Pulmonary artery endothelial cell (primary cell): ENCODE results near the gene KCP. TPM values are rescaled to one million over a fixed set of nuclear protein-coding genes. Genes with fewer than 3 reads are reported as not detected.

ENCODE experiments used
- DNase-seq: peaks from one replicate; pipeline ENCODE4 v3.0.0-alpha.2; 2011; ENCODE audit warnings: low read depth, low spot score
- total RNA-seq: library from RNA; depleted of rRNA; stranded (reverse); fragments of >200 nt; gene quantifications from 2 replicates; pipeline ENCODE4 v1.2.3, GENCODE V29; 2014

KCP gene
- total RNA-seq, 1 donor from 2014 or later, result not detected

DNA sequence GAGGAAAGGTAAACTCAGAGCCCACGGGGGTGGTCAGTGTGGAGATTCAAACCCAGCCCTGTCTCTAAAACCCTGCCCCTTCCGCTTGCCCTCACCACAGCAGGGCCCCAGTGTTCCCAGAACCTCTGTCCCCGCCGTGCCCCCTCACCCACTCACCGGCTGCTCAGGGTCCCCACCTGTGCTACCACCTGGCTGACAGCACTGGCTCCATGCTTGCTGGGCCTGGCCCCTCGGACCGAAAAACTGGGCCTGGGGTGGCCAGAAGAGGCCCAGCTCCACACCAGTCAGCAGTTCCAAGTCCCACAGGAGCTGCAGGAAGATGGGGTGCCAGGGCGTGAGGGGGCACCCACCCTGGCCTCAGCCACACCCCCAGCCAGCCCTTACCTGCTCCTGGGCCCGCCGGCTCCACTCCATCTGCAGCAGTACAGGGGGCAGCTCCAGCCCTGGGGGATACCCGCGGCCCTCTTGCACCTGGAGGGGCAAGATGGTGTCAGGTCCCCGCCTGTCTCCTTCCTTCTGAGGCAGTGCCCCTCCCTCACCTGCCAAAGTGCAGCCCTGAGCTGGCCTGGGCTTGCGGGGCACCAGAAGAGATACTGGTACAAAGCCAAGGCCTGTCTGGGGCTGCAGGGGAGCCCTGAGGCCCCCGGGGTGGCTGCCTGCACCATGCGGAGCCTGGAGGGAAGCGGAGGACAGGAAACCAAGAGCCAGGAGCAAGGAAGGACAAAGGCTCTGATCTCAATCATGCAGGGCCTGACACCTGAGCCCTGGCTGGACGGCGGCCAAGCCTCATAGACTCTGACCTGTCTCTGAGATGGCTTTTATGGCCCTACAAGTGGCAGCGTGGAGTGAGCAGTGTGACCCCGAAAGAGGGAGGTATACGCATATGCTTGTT, 36.1 kb downstream of the KCP start:
- DNase-seq, result no peak

DNA sequence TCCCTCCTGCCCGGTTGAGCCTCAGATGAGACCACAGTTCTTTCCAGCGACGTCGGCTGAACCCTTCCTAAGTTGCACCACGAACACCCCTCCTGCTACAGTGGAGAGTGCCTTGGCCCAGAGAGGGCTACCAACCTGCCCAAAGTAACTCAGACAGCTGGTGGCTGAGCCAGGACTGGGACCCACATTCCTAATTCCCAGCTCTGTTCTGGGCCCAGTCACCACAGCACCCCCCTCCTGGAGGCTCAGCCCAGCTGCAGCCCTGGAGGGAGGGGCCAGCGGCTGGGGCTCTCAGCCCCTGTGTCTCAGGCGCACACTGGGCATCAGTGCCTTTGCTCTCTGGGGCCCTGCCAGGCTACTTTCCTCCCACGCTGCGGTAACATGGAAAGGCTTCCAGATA, 37.3 kb downstream of the KCP start:
- no peak for DNase-seq

DNA sequence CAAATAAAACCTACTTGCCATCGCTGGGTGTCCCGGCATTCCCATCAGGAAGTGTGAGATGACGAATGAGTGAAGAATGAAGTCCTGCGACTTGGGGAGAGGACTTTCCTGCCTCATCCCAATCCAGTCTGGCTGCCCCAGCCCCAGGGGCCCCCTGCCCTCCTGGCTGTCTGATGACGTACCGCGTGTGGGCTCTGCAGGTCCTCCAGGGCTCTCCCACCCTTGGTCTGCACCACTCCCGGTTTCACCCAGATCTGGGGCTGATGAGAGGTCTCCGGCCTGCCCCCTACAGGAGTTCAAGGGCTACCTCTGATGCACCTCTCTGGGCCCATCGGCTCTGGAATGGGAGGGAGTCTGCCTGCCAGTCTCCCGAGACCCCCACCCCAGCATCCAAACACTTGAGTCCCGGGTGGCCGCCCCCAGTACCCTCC, 38.1 kb downstream of the KCP start:
- DNase-seq, result no peak

DNA sequence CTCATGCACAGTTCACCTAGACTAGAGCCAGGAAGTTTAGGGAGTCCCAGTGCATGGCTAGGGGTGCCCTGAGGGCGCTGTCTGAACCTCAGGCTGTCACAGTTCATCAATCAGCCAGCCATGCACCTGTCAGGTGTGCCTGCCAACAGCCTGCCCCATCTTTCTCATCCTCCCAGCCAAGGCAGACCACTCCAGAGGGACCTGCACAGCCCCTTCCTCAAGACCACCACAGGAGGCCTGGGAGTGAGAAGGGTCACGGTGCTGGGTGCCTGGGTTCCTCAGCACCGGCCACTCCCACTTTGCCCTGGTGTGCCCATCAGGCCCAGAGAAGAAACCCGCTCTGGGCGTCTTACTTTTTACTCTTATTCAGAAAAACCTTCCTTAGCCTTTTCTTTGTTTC, 39.5 kb downstream of the KCP start:
- no peak for DNase-seq

DNA sequence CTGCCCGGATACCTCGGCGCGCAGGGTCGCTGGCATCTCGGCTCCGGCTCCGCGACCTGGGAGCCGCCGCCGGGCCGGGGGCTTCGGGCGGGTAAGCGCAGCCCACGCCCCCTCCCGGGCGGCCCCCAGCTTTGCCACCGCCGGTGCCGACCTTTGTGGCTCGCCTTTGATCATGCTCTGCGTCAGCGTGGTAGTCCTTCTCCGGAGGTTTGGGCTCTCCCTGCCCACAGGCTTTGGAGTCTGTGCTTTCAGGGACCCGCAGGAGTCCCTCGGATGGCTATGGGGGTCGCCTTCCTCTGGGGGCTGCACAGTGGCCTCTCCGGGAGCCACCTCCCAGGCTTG, 40.6 kb downstream of the KCP start:
- no peak for DNase-seq

DNA sequence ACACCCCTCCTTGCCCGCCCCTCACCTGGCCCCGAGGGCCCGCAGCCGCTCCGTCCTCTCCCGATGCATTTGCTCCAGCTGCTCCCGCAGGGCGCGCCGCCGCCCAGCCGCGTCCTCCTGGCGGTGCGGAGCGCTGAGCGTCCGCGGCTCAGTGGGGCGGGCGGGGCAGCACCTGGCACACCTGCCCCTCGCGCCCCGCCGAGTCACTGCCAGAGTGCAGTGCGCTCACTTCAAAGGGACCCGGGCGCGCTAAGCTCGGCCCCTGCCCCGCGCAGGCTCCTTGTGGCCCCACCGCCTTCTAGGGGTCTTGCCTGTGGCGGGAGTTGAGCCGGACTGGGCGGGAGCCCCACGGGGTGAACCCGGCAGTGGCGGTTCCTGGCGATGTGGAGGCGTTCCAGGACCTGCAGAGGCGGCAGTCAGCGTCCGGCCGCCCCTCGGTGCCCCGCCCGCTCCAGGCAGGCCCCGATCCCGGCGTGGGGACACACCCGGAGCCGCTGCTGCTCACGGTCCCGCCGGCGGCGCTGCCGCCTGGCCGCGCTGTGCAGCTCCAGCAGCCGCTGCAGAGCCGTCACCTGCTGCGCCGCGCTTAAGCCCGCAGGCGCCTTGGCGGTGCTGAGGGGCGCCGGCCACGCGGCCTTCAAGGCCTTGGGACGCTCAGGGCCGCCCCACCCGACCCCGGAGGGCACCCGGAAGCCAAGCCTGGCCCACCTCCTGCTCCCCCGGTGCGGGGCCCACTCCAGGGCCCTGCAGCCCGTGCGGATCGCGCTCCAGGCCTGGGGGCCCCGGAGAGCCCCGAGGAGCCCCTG, 41.2 kb downstream of the KCP start:
- no peak for DNase-seq

DNA sequence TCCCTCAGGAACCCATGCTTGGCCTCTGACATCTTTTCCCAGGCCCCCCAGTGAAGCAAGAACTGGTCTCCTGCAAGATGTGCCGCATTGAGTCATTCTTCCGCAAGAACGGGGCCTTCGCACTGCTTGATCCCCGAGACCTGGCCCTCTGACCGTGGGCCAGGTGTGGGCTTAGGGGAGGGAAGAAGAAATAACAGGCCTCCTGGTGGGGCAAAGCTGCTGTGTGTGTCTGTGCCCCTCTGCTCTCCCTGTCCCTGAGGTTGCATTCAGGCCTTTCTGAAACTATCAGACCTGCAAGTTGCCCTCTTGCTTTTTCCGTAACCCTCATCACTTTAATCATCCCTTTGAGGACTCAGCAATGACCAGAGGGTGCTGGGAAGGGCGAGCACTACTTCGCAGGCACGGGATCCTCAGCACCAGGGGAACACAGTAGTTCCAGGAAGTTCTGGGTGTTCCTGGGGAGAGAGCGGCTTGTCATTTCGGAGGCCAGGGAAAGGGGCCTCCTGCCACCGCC, 41.8 kb downstream of the KCP start:
- DNase-seq, result no peak

DNA sequence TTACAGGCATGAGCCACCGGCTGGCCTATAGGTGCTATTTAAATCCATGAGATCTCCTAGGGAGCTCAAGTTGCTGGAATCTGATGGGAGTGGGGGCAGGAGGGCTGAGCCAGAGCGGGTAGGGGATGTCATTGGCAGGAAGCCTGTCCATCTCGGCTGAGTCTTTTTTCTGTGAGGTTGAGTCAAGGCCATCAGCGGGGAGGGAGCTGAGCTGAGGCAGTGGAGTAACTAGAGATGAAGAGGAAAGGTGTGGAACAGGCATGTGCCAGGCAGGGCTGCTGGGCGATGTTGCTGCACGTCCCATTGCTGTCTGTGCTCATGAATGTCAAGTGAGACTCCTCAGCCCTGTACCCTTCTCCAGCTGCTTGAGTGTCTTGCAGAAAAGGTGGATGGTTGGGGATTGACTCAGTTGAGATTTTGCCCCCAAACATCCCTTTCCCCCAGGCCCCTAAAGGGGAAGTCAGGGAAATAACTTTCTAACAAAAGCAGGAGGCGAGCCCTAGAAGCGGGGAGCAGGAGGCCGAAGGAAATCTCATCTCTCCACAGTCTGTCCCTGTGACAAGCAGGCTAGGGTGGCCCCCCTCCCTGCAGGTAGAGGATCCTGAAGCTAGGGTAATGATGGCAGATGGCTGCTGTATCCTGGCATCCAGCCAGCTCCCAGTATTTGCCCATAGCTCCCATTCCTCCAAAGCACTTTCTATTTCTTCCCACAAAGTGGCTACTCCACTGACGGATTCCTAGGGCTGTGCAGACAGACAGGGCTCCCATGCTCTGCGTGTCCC, 42.5 kb downstream of the KCP start:
- DNase-seq, result no peak

DNA sequence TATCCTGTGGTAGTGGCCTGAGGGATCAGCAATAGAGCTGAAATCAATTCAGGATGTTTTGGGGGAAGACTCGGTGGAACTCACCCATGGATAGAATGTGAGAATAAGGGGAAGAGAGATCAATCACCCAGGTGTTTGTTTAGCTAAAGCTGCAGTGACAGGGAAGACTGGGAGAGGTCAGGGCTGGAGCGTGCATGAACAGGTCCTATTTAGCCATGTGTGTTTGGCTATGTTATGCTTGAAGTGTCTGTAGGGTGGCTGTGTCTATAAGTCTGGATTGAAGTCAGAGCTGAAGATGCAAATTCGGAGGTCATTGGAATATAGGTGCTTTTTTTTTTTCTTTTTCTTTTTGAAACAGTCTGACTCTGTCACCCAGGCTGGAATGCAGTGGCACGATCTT, 43.3 kb downstream of the KCP start:
- no peak for DNase-seq

DNA sequence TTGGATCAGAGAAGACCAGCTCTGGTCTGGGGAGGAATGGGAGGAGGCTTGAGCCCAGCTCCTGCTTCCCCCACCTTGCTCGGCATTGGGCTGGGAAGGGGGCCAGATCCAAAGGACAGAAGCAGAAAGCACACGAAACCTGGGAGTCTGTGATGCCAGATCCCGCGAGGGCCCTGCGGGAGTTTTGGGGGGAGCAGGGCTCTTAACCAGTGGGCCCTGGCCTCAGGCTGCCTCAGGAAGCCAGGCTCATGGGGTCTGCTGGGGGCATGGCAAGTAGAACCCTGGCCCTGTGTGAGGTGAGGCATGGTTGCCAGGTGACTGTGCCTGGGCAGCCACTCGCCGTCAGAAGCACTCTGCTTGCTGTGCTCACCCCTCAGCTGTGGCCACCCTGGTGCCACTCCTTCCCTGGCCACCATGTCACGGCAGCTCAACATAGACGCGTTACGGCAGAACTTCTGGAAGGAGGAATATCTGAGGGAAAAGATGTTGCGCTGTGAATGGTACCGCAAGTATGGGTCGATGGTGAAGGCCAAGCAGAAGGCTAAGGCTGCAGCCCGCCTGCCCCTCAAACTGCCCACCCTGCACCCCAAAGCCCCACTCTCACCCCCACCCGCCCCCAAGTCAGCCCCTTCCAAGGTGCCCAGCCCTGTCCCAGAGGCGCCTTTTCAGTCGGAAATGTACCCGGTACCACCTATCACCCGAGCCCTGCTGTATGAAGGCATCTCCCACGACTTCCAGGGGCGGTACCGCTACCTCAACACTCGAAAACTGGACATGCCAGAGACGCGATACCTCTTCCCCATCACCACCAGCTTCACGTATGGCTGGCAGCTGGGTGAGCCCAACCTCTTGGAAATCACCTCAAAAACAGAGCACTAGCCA, 44.3 kb downstream of the KCP start:
- no peak for DNase-seq

DNA sequence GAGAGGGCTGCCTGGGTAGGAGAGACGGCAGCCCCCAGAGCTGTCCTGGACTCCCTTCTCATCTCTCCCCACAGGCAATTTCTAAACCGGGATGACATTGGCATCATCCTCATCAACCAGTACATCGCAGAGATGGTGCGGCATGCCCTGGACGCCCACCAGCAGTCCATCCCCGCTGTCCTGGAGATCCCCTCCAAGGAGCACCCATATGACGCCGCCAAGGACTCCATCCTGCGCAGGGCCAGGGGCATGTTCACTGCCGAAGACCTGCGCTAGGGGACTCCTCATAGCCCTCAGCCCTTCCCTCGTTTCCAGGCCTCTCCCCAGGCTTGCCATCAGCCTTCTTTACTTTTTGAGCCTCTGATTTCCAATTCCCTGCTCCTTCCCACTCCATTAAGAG, 45.2 kb downstream of the KCP start:
- no peak for DNase-seq

DNA sequence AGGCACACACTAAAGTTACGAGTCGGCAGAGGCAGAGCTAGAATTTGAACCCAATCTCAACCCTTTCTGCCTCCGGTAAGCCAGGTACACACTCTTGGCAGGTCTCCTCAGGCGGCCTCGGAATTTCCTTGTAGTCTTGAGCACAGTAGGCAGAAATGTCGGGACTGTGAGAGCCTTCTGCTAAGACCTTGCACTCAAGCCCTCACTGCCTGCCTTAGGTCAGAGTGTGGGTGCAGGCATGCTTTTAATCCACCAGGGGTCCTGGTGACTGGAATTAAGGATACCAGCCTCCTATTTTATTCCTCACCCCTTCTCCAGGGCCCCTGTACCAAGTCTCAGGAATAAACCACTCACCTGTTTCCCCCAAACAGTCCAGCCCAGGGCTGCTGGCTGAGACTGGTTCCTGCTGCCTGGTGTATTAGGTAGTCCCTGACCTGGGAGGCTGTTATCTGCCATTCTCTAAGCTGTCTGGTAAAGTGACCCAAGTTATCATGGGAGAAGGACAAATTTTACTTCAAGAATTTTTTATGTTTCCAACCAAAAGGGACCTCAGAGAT, 47.0 kb downstream of the KCP start:
- peak; percentile 51 for DNase-seq

DNA sequence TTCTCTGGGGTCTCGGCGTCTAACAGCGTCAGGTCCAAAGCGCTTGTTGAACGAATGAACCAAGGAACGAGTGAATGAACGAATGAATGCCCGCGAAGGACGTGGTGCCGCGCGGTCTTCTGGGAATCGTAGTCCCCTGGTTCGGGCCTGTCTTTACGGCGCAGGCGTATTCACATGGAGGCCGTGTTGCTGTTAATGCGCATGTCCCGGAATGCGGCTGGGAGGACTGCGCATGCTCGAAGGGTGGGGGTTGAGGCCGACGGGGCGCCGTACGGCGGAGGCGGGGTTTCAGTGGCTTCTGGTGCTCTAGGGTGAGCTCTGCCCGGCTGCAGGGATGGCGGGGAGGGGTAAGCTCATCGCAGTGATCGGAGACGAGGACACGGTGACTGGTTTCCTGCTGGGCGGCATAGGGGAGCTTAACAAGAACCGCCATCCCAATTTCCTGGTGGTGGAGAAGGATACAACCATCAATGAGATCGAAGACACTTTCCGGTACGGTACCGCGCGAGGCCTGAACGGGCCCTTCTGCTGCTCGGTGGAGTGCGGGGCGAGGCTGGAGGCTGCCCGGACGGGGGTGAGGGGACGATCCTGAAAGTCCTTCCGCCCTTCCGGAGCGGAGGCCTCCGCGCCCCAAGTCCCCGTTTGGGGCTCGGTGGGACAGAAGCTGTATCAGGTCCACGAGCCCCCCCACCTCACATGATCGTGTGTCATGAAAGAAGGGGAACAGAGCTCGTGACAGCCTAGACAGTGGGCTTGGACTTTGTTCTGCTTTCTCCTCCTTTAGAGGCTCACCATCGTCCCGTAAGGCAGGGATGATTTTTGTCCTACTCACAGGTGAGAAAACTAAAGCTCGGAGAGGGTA, 47.7 kb downstream of the KCP start, which contains the start of gene ATP6V1F:
ATP6V1F (plus strand) TSS at position 286 of the 862 bp plus-strand sequence; CDS start at position 335, 49 bp downstream.
- peak; percentile 88 for DNase-seq

DNA sequence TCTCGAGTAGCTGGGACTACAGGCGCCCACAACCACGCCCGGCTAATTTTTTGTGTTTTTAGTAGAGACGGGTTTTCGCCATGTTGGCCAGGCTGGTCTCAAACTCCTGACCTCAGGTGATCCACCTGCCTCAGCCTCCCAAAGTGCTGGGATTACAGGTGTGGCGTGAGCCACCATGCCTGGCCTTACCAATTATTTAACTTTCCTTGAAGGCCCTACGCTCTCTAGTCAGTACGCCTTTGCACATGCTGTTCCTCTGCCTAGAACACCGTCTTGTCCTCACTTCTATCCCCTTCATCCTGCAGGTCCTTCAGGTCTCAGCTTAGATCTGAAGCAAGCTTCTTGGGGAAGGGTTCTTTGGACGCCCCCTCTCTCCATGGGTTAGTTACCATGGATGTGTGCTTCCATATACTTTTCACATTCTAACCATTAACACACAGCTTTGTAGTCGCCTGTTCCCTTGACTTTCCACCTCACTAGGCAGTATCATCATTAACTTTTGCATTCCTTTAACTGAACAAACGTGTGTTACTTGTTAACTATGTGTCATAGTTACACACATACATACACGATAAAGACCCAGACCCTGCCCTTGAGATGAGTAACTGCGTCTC, 48.4 kb downstream of the KCP start:
- no peak for DNase-seq

DNA sequence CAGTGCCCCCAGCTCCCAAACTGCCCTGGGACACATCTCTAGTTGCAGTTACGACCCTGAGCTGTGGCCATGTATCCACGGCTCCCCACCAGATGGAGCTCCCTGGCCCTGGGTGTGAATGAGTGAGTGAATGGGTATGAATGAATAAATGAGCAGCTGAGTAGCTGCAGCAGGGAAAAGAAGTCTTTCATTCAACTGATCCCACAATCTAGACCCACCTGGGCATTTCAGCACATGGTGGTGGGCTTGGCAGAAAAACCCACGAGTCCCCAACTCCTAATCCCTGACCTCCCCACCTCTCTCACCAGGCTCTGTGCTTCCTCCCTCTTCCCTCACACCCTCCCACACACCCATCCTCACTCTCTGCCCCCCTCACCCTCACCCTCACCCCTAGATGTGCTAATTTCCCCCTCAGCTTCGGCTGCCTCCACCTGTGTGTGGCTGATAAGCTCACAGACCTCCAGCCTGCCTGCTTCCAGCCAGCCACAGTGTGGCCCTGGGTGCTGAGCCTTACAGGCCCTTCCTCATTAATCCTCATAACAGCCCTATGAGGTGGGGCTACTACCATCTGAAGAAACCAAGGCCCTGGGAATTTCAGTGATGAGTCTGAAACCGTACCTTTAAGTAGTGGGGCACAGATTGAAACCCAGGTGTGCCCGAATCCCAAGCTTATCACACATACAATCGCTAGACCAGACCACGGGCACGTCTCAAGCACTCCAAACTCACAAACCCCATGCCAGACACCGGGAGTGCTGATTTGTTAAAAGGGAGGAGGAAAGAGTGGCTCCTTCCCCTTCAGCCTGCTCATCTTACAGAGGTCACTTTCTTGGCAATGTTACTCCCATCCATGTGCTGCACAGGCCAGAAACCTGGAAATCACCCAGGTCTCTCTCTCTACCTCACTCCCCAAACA, 50.1 kb downstream of the KCP start:
- no peak for DNase-seq

DNA sequence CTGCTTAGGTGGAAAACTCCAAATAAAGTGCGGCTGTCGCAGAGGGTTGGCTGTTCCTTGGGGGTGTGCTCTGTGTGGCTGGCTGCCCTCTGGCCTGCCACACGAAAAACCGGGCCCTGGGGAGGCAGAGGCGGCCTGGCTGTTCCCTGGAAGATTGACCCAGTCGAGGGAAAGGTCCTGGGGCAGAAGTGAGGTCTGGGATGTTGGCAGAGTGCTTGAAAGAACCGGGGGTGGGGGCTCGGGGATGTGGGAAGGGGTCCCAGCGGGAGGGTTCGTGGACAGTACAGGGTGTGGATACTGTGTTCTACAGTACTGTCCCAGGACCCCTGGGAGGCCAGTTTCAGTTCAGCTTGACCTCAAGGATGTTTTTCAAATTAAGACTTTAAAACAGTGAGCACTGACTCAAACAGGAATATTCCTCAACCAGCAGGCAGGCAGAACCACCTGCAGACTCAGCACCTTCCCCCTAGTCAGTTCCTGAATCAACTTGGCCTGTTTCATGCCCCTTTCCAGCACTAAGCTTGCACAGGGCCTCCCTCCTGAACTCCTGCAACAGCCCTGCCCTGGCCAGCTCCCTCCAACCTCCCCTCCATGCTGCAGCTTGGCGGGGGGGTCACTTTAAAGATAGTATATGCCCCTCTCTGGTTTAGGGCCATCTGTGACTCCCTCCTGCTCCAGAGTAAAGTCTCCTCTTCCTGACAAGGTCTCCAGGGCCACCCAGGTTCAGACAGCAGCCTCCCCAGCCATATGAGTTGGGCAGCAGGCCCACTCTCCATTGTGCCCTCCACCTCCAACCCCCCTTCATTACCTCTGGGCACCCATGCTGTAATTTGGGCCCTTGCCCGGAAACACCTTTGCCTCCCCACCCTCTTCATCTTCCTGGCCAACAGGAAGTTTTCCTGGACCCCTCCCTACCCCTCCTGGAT, 51.0 kb downstream of the KCP start:
- no peak for DNase-seq
